AG08395 (cell line): Measurements from ENCODE around the gene FASTKD3.
A peak's percentile ranks its signal among the peaks of the same experiment; 100 is the strongest.
"Not testable (repeated sequence)": the region's sequence is repeated elsewhere in the genome, so short reads cannot be mapped to it uniquely, and the experiment has no call there.

Experiments used
- DNase-seq: peaks from one replicate; pipeline ENCODE4 v3.0.0; 2012; ENCODE audit warnings: mixed read lengths, low spot score

The FASTKD3 gene, protein sequence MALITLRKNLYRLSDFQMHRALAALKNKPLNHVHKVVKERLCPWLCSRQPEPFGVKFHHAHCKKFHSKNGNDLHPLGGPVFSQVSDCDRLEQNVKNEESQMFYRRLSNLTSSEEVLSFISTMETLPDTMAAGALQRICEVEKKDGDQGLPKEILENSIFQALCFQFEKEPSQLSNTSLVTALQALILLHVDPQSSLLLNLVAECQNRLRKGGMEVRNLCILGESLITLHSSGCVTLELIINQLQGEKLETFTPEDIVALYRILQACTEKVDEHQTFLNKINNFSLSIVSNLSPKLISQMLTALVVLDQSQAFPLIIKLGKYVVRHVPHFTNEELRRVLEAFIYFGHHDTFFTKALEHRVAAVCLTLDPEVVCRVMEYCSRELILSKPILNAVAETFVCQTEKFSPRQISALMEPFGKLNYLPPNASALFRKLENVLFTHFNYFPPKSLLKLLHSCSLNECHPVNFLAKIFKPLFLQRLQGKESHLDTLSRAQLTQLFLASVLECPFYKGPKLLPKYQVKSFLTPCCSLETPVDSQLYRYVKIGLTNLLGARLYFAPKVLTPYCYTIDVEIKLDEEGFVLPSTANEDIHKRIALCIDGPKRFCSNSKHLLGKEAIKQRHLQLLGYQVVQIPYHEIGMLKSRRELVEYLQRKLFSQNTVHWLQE

DNA sequence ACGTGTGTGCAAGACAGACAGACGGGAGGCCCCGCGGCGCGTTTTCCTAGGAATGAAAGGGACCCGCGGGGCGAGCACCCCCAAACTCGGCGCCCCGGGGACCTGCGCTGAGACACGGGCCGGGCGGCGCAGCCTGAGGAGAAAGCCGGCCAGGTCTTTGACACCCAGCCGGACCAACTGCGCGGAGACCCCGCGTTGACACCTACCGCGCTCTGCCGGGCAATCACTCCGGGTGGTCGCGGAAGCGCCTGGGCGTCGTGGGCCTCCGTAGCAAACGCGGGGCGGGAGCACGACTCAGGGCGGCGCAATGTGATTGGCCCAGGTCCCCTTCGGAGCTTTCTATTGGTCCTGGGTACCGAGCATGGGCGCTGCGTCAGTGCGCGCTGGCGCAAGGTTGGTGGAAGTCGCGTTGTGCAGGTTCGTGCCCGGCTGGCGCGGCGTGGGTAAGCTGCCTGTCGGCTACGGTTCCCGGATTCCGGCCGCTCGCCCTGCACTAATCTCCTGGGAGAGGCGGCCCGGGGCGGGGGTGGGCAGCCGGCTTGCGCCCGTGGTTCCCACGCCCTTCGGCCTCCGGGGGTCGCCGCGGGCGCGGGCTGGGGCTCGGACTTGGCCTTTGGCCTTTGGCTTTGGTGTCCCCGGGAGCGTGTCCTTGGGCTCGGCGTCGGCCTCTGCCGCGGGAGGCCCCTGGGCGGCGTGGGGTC lies at the start of gene FASTKD3, which contains the start of gene MTRR:
TSS of gene FASTKD3 (minus strand) at position 259 of the 701 bp plus-strand sequence. CDS start 948 bp downstream, outside the sequence.
TSS of gene MTRR (plus strand) at position 376 of the 701 bp plus-strand sequence. CDS start 1,647 bp downstream, outside the sequence.
- DNase-seq, result peak; percentile 97

DNA sequence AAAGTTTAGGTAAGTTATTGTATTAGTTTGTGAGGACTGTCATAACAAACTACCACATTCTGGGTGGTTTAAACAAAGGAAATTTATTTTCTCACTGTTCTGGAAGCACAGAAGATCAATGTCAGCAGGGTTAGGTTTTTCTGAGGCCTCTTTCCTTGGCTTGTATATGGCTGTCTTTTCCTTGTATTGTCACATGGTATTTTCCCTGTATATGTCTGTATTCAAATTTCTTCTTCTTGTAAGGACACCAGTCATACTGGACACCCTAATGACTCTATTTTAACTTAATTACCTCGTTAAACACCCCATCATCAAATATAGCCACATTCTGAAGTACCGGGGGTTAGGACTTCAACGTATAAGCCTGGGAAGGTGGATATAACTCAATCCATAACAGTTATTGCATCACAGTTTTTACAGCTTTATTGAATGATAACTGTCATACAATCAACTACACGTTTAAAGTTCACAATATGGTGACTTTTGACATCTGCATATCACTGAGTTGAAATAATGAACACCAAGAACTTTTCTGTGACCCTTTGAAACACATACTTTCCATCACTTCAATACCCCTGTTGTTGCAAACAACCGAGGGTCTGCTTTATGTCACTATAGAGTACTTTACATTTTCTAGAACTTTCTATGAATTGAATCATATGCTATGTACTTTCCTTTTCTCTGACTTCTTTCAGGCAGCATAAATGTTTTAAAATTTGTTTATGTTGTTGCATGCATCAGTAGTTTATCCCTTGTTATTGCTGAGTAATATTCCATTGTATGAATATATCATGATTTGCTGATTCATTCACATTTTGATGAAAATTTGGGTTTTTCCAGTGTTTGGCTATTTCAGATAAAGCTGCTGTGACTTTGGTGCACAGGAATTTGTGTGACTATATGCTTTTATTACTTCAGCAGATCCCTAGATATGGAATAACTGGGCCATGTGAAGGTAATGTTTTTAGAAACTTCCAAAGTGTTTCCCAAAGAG lies 48.6 kb upstream of the FASTKD3 start:
- no peak for DNase-seq

DNA sequence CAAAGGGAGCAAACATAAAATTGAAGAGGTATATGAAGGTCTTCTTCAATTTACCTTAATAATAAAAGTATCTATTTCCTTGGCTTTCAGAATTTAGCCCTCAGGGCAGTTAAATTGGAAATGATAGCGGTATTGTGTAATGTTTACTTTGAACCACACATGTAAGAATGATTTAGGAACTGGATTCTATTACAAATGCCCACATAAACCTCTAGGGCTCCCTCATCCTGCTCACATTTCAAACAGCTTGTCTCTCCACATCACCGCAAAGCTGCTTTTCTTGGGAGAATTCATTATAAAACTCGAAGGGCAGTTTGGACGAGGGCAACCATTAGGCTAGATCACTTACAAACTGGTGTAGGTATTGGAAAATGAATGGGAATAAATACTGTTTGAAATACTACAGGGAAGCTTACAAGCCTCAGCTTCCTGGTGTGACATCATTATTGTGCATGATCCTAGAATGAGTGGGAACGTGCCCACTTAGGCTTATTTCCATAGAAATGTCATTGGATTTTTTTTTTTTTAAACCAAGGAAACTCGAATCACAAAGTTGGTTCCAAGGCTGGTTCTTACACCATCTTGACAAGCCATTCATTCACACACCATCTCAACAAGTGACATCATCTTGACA lies 47.5 kb upstream of the FASTKD3 start:
- DNase-seq, result no peak

DNA sequence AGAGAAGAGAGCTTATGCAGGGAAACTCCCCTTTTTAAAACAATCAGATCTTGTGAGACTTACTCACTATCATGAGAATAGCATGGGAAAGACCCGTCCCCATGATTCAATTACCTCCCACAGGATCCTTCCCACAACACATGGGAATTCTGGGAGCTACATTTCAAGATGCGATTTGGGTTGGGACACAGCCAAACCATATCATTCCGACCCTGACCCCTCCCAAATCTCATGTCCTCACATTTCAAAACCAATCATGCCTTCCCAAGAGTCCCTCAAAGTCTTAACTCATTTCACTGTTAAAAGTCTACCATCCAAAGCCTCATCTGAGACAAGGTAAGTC lies 42.6 kb upstream of the FASTKD3 start:
- DNase-seq, result not testable (repeated sequence)

DNA sequence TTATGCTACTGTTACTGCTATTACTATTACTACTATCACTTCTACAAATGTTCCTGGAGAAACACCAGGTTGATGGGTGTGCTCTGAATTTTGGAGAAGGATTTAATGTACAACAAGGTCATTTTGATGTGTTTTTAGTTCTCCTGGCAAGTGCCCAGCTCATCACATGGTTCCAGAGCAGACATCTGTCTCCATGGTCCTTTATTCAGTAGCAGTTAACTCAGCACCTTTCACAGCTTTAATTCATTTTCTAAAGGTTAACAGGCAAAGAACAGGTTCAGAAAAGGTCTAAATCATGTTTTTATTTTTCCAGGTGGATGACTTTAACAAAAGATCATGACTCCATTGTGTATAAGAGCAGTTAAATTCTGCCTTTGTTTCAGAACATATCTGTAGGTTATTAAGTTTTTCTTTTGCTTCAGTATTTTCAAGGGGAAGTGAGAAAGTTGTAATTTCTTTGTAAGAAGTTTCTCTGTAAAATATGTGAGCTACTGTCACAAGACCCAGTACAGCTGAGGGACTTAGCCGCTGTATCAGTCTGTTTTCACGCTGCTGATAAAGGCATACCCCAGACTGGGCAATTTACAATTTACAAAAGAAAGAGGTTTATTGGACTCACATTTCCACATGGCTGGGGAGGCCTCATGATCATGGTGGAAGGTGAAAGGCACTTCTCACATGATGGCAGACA lies 42.1 kb upstream of the FASTKD3 start:
- DNase-seq, result no peak

DNA sequence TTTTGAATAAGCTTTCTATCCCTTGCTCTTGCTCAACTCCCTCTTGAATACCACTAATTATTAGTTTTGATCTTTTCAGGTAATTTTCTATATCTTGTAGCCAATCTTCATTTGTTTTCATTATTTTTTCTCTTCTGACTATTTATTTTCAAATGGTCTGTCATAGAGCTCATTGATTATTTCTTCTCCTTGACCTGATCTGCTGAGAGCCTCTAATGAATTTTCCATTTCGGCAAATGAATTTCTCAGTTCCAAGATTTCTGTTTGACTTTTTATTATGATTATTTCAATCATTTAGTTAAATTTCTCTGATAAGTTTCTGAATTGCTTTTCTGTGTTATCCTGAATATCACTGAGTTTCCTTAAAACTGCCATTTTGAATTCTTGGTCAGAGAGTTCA lies 39.5 kb upstream of the FASTKD3 start:
- no peak for DNase-seq

DNA sequence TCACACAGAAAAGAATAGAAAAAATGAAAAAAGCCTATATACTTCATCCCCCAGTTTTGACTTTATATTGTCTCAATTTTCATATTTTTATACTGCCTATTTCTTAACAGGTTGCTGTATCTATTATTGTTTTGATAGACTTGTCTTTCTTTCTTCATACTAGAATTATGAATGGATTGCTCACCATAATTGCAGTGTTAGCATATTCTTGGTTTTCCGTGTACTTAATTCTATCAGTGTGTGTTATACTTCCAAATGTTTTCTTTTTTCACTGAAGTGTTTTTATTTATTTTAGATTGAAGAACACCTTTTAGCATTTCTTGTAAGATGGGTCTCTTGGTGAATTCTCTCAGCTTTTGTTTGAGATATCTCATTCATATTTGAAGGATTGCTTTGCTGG lies 38.8 kb upstream of the FASTKD3 start:
- DNase-seq, result no peak

DNA sequence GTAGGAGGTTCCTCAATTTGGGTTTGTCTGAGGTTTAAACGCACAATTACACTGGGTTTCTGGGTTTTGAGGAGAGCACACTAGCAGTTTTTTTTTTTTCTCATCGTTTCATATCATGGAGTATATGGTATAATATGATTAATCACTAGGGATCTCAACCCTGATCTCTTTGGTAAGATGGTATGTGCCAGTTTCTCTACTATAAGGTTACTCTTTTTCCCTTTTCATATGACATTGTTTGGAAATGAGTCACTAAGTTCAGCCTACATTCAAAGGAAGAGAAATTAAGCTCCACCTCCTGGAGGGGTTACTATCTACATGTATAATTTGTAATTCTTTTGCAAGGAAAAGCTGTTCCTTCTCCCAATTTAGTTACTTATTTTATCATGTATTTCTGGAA lies 35.3 kb upstream of the FASTKD3 start:
- DNase-seq, result peak; percentile 40

DNA sequence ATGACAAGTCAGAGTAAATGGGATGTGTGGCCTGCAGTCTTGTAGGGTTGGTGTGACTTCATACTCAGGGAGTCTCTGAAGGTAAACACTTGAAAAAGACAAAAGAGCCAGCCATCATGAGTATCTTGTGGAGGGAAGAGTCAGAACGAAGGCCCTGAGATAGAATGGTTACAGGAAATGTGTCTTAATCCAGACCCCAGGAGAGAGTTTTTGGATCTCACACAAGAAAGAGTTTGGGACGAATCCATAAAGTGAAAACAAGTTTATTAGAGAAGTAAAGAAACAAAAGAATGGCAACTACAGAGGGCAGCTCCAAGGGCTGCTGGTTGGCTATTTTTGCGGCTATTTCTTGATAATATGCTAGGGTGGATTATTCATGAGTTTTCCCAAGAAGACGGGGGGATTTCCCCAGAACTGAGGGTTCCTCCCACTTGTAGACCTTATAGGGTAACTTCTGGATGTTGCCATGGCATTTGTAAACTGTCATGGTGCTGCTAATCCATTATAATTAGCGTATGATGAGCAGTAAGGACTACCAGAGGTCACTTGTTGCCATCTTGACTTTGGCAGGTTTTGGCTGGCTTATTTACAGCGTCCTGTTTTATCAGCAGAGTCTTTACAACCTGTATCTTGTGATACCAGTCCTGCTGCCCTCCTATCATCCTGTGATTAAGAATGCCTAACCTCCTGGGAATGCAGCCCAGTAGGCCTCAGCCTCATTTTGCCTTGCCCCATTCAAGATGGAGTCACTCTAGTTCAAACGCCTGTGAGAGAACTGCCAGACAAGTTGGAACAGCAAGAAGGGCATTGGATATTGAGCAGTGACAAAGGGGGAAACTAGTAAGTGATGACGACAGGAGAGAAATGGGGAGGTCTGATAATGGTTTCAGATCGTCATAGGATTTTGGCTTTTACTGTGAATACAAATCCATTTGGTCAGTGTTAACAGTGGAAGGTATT lies 34.1 kb upstream of the FASTKD3 start:
- DNase-seq, result no peak

DNA sequence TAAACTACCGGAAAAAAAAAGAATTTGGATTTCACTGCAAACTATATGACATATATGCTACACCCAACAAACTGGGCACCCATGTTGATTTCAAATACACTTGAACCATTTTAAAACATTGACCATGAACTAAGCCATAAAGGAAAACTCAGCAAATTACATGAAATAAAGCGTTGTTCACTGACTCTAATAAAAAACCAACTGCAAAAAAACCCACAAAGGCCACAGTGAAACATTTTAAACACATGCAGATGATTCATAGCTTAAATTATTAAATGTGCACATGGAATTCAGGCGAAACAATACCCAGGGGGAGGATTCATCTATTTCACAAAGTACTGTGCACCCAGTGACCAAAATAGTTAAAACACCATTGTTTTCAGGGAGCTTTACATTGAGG lies 33.4 kb upstream of the FASTKD3 start:
- DNase-seq, result peak; percentile 20

DNA sequence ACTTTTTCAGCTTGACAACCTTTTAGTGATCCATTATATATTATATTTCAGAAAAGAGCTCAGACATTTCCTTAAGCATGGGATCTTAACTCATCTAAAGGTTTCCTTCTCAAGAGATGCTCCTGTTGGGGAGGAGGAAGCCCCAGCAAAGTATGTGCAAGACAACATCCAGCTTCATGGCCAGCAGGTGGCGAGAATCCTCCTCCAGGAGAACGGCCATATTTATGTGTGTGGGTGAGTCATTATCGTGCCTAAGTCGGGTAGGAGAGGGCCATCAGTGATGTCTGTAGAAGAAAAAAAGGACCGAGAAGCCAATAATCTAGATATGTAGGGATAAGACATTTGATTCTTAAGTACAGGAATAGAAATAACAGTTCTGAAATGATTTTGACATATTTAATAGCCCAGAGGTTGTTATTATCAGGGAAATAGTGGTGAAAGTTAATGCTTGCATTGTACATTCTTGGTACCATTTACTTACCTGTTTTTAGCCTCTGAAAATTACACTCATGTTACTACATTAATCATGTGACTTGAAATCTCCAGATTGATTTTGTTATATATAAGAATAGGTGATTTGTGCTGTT lies 28.3 kb upstream of the FASTKD3 start:
- peak; percentile 14 for DNase-seq

DNA sequence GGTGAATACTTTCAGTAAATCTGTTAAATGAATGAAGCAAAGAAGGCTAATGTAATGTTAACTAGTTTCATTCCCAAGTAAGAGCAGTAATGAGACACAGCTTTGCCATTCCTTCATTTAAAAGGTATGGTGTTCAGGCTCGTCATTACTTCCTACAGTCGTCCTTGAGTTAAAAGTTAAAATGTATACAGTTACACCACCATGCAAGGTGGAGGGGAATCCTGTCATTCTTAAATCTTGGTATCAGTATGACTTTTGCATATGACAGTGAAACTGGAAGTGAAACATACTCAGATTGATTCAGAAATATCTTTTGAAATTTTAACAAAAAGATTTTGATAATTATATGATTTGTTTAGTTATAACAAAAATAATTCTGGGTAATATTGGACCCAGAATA lies 26.0 kb upstream of the FASTKD3 start:
- DNase-seq, result no peak

DNA sequence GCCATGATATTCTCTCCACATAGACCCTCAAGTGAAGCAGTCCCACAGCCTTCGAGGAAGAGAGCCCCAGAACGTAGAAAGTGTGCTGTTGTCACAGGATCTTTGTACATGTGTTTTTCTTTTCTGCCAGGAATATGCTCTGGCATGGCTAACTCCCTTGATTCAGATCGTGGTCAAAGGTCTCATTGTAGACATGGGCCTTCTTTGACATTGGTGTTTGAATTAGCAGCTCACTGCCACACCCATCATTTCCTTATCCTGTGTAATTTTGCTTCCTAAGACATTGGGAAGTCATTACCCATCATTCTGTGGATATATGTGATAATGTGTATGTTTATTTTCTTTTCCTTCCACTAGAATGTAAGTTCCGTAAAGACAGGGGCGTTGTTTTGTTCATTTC lies 25.6 kb upstream of the FASTKD3 start:
- DNase-seq, result no peak

DNA sequence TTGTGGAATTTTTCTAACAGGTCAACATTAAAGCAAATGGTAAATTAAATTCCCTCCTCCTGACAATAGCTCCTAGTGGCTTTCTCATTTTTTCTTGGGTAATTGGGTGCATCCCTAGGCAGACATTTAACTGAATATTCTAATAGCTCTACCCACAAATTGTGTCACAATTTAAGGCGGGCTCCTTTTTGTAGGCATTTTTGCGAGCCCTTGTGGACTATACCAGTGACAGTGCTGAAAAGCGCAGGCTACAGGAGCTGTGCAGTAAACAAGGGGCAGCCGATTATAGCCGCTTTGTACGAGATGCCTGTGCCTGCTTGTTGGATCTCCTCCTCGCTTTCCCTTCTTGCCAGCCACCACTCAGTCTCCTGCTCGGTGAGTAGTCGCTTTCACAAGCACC lies 20.1 kb upstream of the FASTKD3 start:
- no peak for DNase-seq

DNA sequence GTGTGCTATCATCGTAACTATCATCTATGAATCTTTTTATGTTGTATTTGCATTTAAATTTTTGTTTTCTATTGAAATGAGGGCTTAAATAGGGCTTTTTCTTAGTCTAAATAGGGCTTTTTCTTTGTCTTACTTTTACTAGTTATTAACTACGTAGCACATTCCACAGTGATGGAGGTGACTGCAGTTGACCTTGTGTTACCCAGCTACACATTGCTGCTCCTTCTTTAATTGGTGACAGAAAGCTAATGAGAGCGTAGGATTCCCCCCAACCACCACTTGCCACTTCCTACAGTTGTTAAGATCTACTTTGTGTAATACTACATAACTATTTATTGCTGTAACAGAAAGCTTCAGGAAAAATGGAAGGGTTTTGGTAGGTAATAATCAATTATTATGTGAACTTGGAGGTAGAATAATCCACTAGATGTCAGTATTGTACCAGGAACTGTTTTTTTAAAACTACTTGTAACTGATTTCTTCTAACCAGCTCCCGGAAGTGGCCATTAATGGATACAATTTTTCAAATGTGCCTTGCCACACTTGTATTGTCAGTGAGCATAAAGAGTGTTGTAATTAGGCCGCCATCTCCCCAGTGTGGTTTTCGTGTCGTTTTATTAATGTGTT lies 18.1 kb upstream of the FASTKD3 start:
- DNase-seq, result peak; percentile 51

DNA sequence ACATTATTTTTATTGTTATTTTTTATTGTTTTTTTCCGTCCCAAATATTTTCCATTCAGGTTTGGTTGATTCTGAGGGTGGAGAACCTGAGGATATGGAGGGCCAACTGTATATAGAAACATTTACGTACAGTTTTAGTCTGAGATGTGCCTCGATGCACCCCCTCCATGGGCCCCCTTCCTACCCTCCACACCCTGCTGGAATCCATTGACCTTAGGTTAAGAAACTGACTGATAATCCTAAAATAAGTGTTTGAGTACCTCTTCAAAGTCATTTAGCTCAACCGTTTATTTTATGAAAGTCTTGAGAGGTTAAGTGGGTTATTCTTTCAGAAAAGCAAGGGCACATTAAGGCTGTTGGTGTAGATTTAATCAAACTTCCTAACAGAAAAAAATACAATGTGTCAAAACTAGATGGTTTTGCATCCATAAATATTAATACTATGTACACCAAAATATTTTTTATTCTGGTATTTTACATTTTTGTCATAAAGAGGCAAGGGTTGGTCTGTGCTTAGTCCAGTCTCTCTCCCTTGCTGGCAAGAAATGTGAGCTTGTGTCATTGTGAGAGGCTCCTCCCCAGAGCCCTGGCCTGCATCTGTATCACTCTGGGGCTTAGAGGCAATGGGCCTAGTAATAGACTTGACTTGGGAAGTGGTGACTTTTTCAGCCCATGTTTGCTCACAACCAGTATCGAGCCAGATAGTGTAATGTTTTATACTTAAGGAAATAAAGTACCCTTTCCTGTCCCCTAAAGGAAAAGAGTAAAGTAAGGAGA lies 15.8 kb upstream of the FASTKD3 start:
- no peak for DNase-seq

DNA sequence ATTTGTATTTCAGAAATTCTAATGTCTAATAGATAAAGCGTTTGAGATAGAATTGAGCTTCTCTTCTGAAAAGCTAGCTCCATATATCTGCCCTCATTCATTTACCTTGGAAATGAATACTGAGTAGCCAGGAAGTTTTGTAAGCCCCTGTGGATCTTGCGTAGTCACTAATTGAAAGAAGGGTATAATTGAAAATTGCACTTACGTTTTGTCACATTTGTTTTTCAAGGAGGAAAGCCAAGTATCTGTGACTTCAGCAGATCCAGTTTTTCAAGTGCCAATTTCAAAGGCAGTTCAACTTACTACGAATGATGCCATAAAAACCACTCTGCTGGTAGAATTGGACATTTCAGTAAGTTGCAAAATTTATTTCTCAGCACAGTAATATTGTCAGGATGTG lies 14.1 kb upstream of the FASTKD3 start:
- no peak for DNase-seq

DNA sequence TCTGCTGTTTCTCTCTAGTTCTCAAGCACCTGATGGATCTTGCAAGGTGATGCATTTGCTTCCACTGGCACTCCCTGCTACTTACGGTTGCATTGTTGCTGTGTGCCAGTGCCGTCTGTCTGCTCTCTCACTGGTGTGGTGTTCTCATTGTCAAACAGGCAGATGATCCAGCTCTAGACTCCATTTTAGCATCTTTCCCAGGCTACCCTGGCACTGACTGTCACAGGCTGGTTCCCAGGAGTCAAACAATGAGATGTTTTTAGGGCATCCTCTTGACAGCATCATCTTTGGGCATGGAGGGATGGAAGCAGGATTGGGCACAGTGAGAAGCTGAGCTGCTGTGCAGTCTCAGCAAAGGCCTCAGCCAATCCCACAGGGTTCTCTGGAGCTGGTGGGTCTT lies 13.0 kb upstream of the FASTKD3 start:
- DNase-seq, result no peak
